K562 (cell line): ENCODE results near the gene CCR6. TPM values are rescaled to one million over a fixed set of nuclear protein-coding genes. Genes with fewer than 3 reads are reported as not detected.

ENCODE experiments used
- ATAC-seq: fragments of 200-7000 bp; cut with Tn5 transposase; 3 replicates; pipeline ENCODE4 v1.9.1; 2020; ENCODE audit warnings: moderate library complexity
- BruUV-seq: library from RNA; stranded (reverse); fragments of 400-500 nt; replicated peaks from 2 replicates; lab custom pipeline; 2021; lab: Mats Ljungman, UMichigan
- CTCF ChIA-PET: fragments of 300-600 bp; formaldehyde crosslinking; extraction: SDS; loops from one replicate; lab custom pipeline; 2021; ENCODE audit warnings: low intra/inter-chr PET ratio; lab: Yijun Ruan, JAX
- POLR2A ChIA-PET: fragments of 300-600, 350-650 bp; sonication (Branson Sonifier 250); formaldehyde crosslinking; extraction: SDS; loops from one replicate; lab custom pipeline; 2021; ENCODE audit warnings: antibody characterized with exemption, inconsistent platforms; lab: Yijun Ruan, JAX
- DNase-seq, 4 experiments: peaks; one replicate each; pipeline versions ENCODE4 v3.0.0 to v3.0.0-alpha.2; 2011 to 2018; ENCODE audit warnings: low spot score in 3 of 4, mixed read lengths in 3 of 4; ENCODE audit errors: extremely low read depth in 1 of 4
- FAIRE-seq: peaks from 2 replicates; lab custom pipeline; 2011; peaks lifted over from hg19 to GRCh38; lab: Jason Lieb, UNC
- H2AFZ ChIP-seq: 2 replicates; pipeline ENCODE4 v1.6.0; 2011; ENCODE audit warnings: low read depth, low read length, control low read depth, inconsistent platforms
- H3K27ac ChIP-seq: fragments of 200-600 bp; 3 replicates; pipeline ENCODE4 v1.8.0; 2011; ENCODE audit warnings: low read depth, mild to moderate bottlenecking, control low read depth, inconsistent platforms, low read length, moderate library complexity, mixed read lengths; ENCODE audit errors: extremely low read depth
- H3K27me3 ChIP-seq, 2 experiments: fragments of 300-600 bp in 1 of 2; 2 replicates in 1 of 2; 3 replicates in 1 of 2; pipeline versions ENCODE4 v1.6.0 to v1.8.0; 2011; ENCODE audit warnings: inconsistent platforms in 2 of 2, low read length in 2 of 2, mild to moderate bottlenecking in 1 of 2, mixed read lengths in 1 of 2, moderate library complexity in 1 of 2; ENCODE audit not compliant: control insufficient read depth in 2 of 2, insufficient read depth in 2 of 2
- H3K36me3 ChIP-seq: fragments of 300-600 bp; 3 replicates; pipeline ENCODE4 v1.8.0; 2011; ENCODE audit warnings: mild to moderate bottlenecking, low read length, inconsistent platforms; ENCODE audit not compliant: control insufficient read depth, insufficient read depth
- H3K4me1 ChIP-seq, 2 experiments: fragments of 200-600 bp in 1 of 2; replicated peaks in 1 of 2; 2 replicates in 1 of 2; 3 replicates in 1 of 2; pipeline versions ENCODE4 v1.5.1 to v1.8.0; 2011; ENCODE audit warnings: inconsistent platforms in 2 of 2, low read length in 2 of 2, mild to moderate bottlenecking in 1 of 2, mixed read lengths in 1 of 2, moderate library complexity in 1 of 2; ENCODE audit not compliant: control insufficient read depth in 2 of 2, insufficient read depth in 2 of 2
- H3K4me2 ChIP-seq: 2 replicates; pipeline ENCODE4 v1.6.1; 2011; ENCODE audit warnings: low read length, control low read depth, inconsistent platforms, mixed read lengths; ENCODE audit not compliant: insufficient read depth
- H3K4me3 ChIP-seq: fragments of 200-600 bp; sonication (generic), shearing (Covaris generic); 2 replicates; pipeline ENCODE4 v1.5.1; 2016; ENCODE audit warnings: control low read depth, inconsistent platforms
- H3K79me2 ChIP-seq: fragments of 200-600 bp; 3 replicates; pipeline ENCODE4 v1.8.0; 2011; ENCODE audit warnings: low read length, inconsistent platforms; ENCODE audit not compliant: control insufficient read depth, insufficient read depth
- H3K9ac ChIP-seq, 2 experiments: 2 replicates each; pipeline versions ENCODE4 v1.6.0 to v1.6.1; 2011; ENCODE audit warnings: low read depth in 2 of 2, low read length in 2 of 2, control low read depth in 1 of 2, inconsistent platforms in 1 of 2, mild to moderate bottlenecking in 1 of 2, mixed read lengths in 1 of 2; ENCODE audit not compliant: insufficient read depth in 1 of 2
- H3K9me1 ChIP-seq: one replicate; pipeline ENCODE4 v1.6.0; 2011; ENCODE audit warnings: inconsistent platforms, mild to moderate bottlenecking, low read length, moderate library complexity; ENCODE audit not compliant: control insufficient read depth, insufficient read depth
- H3K9me3 ChIP-seq: replicated peaks from 2 replicates; pipeline ENCODE4 v1.5.1; 2011; ENCODE audit warnings: low read depth, low read length, inconsistent platforms; ENCODE audit not compliant: control insufficient read depth, insufficient read depth
- H4K20me1 ChIP-seq: replicated peaks from 2 replicates; pipeline ENCODE4 v1.6.1; 2011; ENCODE audit warnings: low read length, inconsistent platforms, mixed read lengths; ENCODE audit not compliant: control insufficient read depth, insufficient read depth
- HNRNPH1 ChIP-seq: fragments of 200-400 bp; formaldehyde crosslinking; optimal IDR thresholded peaks from 2 replicates; pipeline ENCODE3; 2017; ENCODE audit warnings: low read depth, mild to moderate bottlenecking, low read length, moderate library complexity
- NFIX ChIP-seq: fragments of 250-450 bp; sonication (Bioruptor Pico); IDR thresholded peaks from 2 replicates; pipeline ENCODE4 v1.4.0; 2020; ENCODE audit warnings: low read depth, mild to moderate bottlenecking, moderate library complexity
- PML ChIP-seq: IDR thresholded peaks from 2 replicates; pipeline ENCODE4 v1.6.1; 2012; ENCODE audit warnings: low read length, inconsistent platforms
- SETDB1 ChIP-seq: IDR thresholded peaks from one replicate; pipeline ENCODE4 v1.6.1; 2012; ENCODE audit warnings: low read length, control low read depth, inconsistent platforms
- YY1 ChIP-seq, 3 experiments: IDR thresholded peaks; 2 replicates each; pipeline ENCODE4 v1.6.1; 2011; ENCODE audit warnings: low read length in 2 of 3, mild to moderate bottlenecking in 2 of 3, moderate library complexity in 2 of 3, borderline replicate concordance in 1 of 3, control low read depth in 1 of 3, low read depth in 1 of 3; ENCODE audit not compliant: insufficient read depth in 3 of 3, insufficient replicate concordance in 2 of 3, control insufficient read depth in 1 of 3, insufficient read length in 1 of 3; ENCODE audit errors: extremely low read depth in 1 of 3
- ZBTB7A ChIP-seq: IDR thresholded peaks from 2 replicates; pipeline ENCODE4 v1.6.1; 2011; ENCODE audit warnings: low read depth, mild to moderate bottlenecking, low read length, moderate library complexity, borderline replicate concordance; ENCODE audit not compliant: control insufficient read depth
- ZKSCAN1 ChIP-seq: fragments of 150-350 bp; IDR thresholded peaks from 2 replicates; pipeline ENCODE4 v1.6.1; 2016; ENCODE audit warnings: low read depth, low read length
- ZNF431 ChIP-seq: sonication (generic); formaldehyde crosslinking; IDR thresholded peaks from 2 replicates; pipeline ENCODE4 v1.8.0; 2022; ENCODE audit warnings: mild to moderate bottlenecking, missing genetic modification reagents
- WGBS: fragments of 100-300 bp; shearing (Covaris generic); methylation state at CpG from one replicate; pipeline ENCODE4 v1.1.6; 2016; ENCODE audit warnings: low coverage, mixed read lengths; ENCODE audit not compliant: insufficient coverage; ENCODE audit errors: missing lambda C conversion rate; 5-methylcytosine and 5-hydroxymethylcytosine counted together
- in situ Hi-C: fragments of 300-500 bp; cut with MboI; formaldehyde crosslinking; loops from 4 replicates; pipeline ENCODE4 v1.15.0; 2018; ENCODE audit warnings: inconsistent platforms, mixed read lengths
- intact Hi-C: fragments of 100-400 bp; cut with micrococcal nuclease; formaldehyde crosslinking; loops from 2 replicates; pipeline ENCODE4 v1.14.2; 2022
- polyA plus RNA-seq, 8 experiments: library from polyadenylated mRNA; depleted of rRNA in 4 of 8; stranded (reverse) in 5 of 8; unstranded in 3 of 8; fragments of >200 nt; fragmentation: Nextera tagmentation in 2 of 8; fragmentation: Illumina TruSeq in 1 of 8; extraction: Ambion mirVana in 2 of 8; extraction: Trizol in 1 of 8; gene quantifications; 2 replicates each; pipeline versions ENCODE4 v1.2.1 to v1.2.3, GENCODE V29; 2011 to 2014; ENCODE audit warnings: inconsistent platforms in 1 of 8, missing spikeins in 1 of 8
- total RNA-seq, 7 experiments: library from RNA; depleted of rRNA in 6 of 7; stranded (reverse); fragments of >200 nt in 6 of 7; fragmentation: Illumina TruSeq in 2 of 7; extraction: Trizol in 2 of 7; gene quantifications; 2 replicates each; pipeline versions ENCODE4 v1.2.1 to v1.2.3, GENCODE V29; 2011 to 2021; ENCODE audit warnings: low replicate concordance in 1 of 7
- TF ChIP-seq, protein P1 (sequence below): fragments of 450-650 bp; IDR thresholded peaks from 2 replicates; pipeline ENCODE4 v1.6.1; 2016

The CCR6 gene
- total and polyA plus RNA-seq, 9 of the 15 experiments (the other 6 are each of a cell fraction or from before 2014, with no cell fraction given), result not detected

- Histone ChIP-seq H3K27ac (no peak overlapping the region), H3K79me2 (no peaks in the 10 kb centered on the region), H3K9me1 (no peaks in the 10 kb centered on the region), H3K4me2 (no peak overlapping the region), H3K4me1 (no peaks in the 10 kb centered on the region), H3K27me3 (peaks cover 50 to 53% of the 10 kb centered on the region in 2 experiments), H4K20me1 (0 out of 2 replicates have a peak, but pooled peaks cover 2% of the 10 kb centered on the region), H3K9ac (no peak overlapping the region), H3K9me3 (no peaks in the 10 kb centered on the region), H3K36me3 (no peaks in the 10 kb centered on the region), H3K4me3 (no peak overlapping the region), H2AFZ (no peak overlapping the region)
- intact Hi-C loops (no loop called here), in situ Hi-C loops (loop anchor here (5.0 kb wide), 1 partner anchor 357 kb away; no protein-coding TSS in a partner anchor)
- ChIA-PET CTCF (no interaction called here), POLR2A (interaction anchor here (0.9 kb wide), 1 partner anchor 27 kb away, joined by 3 read pairs; no protein-coding TSS in a partner anchor)
- 1% methylated on average over 23 of the region's 23 CpGs for WGBS
- BruUV-seq, result no TSS peak
- ATAC-seq (no peak), FAIRE-seq (no peak), DNase-seq (no peak)
- TF ChIP-seq SETDB1 (no peak), PML (no peak), ZNF431 (no peak), ZBTB7A (no peak), YY1 (IDR thresholded peaks at IDR 0.05; ENCODE audit: borderline replicate concordance in 1 of 3, control insufficient read depth in 1 of 3, extremely low read depth in 1 of 3, insufficient read depth in 3 of 3, insufficient read length in 1 of 3, insufficient replicate concordance in 2 of 3, low read depth in 1 of 3, low read length in 2 of 3) (no peak), NFIX (CRISPR knock-in tag) (no peak), HNRNPH1 (no peak), ZKSCAN1 (no peak)
- TF ChIP-seq, protein P1, sequence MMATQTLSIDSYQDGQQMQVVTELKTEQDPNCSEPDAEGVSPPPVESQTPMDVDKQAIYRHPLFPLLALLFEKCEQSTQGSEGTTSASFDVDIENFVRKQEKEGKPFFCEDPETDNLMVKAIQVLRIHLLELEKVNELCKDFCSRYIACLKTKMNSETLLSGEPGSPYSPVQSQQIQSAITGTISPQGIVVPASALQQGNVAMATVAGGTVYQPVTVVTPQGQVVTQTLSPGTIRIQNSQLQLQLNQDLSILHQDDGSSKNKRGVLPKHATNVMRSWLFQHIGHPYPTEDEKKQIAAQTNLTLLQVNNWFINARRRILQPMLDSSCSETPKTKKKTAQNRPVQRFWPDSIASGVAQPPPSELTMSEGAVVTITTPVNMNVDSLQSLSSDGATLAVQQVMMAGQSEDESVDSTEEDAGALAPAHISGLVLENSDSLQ, result peak; percentile 39
Observed at GRCh38 chr6:167134448-167135328, 11.8 kb downstream of the CCR6 start.
